ENCODE measurements around the gene ACSL3. TPM values are rescaled to one million over a fixed set of nuclear protein-coding genes. Genes with fewer than 3 reads are reported as not detected.

Gene ACSL3
- total RNA-seq, 1 donor from 2014 or later, result 144 TPM

DNA sequence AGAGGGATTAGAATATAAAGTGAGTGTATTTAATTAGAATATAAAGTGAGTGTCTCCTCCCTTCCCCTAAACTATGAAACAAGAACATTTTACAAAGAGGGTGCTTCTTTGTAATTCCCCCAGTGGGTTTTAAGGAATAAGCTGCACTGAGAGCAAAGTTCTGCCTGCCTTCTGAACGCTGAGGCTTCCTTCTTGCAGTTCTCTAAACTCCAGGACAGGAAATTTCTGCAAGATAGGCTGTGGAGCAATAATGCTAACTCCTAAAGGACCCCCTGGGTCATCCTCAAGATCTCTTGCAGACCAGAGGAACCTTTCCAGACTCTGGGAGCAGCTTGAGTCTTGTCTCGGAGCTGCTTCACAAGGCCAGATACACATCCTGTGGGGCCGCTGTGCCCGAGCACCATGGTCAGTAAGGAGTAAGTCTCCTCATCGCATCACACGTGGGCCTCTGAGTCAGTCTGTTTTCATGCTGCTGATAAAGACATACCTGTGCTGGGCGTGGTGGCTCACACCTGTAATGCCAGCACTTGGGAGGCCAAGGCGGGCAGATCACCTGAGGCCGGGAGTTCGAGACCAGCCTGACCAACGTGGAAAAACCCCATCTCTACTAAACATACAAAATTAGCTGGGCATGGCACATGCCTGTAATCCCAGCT lies 103.7 kb downstream of the ACSL3 start:
- Mint-ChIP-seq H3K27me3 (ENCODE audit: low read depth, unreplicated experiment) (no peaks in the 10 kb centered on the region), H3K4me3 (ENCODE audit: unreplicated experiment) (no peak overlapping the region), H3K9me3 (ENCODE audit: unreplicated experiment) (peaks cover 6% of the 10 kb centered on the region), H3K36me3 (ENCODE audit: low read depth, unreplicated experiment) (no peaks in the 10 kb centered on the region), H3K4me1 (ENCODE audit: low read depth, unreplicated experiment) (peaks cover 12% of the 10 kb centered on the region), H3K27ac (ENCODE audit: unreplicated experiment) (no peak overlapping the region)
- H3K9me3 ChIP-seq (ENCODE audit: insufficient read depth, low read depth, low read length), result no peaks in the 10 kb centered on the region
- no peaks in the 10 kb centered on the region for H4K20me1 ChIP-seq (ENCODE audit: insufficient read depth, low read length)
- H3K4me3 ChIP-seq (ENCODE audit: insufficient read depth, low read depth, low read length), result no peak overlapping the region
- peaks cover 7% of the 10 kb centered on the region for H3K4me1 ChIP-seq (ENCODE audit: insufficient read depth, low read length)
- H3K27ac ChIP-seq (ENCODE audit: low read depth, low read length), result no peak overlapping the region
- no peaks in the 10 kb centered on the region for H3K27me3 ChIP-seq (ENCODE audit: insufficient read depth, low read length)
- no peaks in the 10 kb centered on the region for H3K79me2 ChIP-seq (ENCODE audit: insufficient read depth, low read length)
- H2AFZ ChIP-seq (ENCODE audit: low read depth, low read length), result no peak overlapping the region
- no peak for TF ChIP-seq EZH2 (IDR thresholded peaks at IDR 0.05; ENCODE audit: insufficient read depth, low read length)
- TF ChIP-seq, protein P1, sequence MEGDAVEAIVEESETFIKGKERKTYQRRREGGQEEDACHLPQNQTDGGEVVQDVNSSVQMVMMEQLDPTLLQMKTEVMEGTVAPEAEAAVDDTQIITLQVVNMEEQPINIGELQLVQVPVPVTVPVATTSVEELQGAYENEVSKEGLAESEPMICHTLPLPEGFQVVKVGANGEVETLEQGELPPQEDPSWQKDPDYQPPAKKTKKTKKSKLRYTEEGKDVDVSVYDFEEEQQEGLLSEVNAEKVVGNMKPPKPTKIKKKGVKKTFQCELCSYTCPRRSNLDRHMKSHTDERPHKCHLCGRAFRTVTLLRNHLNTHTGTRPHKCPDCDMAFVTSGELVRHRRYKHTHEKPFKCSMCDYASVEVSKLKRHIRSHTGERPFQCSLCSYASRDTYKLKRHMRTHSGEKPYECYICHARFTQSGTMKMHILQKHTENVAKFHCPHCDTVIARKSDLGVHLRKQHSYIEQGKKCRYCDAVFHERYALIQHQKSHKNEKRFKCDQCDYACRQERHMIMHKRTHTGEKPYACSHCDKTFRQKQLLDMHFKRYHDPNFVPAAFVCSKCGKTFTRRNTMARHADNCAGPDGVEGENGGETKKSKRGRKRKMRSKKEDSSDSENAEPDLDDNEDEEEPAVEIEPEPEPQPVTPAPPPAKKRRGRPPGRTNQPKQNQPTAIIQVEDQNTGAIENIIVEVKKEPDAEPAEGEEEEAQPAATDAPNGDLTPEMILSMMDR (IDR thresholded peaks at IDR 0.05; ENCODE audit: insufficient read depth, low read depth, low read length), result no peak
- H3K4me2 ChIP-seq (ENCODE audit: low read length), result no peak overlapping the region
- no peaks in the 10 kb centered on the region for H3K36me3 ChIP-seq (ENCODE audit: insufficient read depth, low read length)
- H3K9ac ChIP-seq (ENCODE audit: low read length), result no peak overlapping the region
- DNase-seq (ENCODE audit: low read depth), result no peak
- FAIRE-seq, result no peak

DNA sequence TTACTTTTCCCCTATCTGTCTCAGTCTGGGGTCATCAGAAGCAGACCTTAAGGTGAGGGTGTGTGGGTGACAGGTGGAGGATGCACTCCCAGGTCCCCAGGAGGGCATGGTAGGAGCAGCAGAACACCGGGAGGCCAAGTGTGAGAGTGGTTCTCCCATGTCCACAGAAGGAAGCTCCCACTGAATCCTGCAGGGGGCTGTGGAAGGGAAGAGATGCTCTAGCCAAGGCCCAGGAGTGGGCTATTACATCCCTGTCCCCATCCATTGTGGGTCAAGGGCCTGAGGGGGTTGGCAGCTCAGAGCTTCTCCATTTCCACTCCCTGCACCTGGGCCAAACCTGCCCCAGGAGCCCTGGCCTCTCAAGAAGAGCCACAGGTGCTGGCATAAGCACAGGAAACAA lies 104.7 kb downstream of the ACSL3 start:
- Histone ChIP-seq H3K4me1 (ENCODE audit: insufficient read depth, low read length) (no peaks in the 10 kb centered on the region), H3K9ac (ENCODE audit: low read length) (no peak overlapping the region), H3K4me2 (ENCODE audit: low read length) (no peak overlapping the region), H2AFZ (ENCODE audit: low read depth, low read length) (no peak overlapping the region), H3K27ac (ENCODE audit: low read depth, low read length) (no peak overlapping the region), H3K36me3 (ENCODE audit: insufficient read depth, low read length) (no peaks in the 10 kb centered on the region), H3K79me2 (ENCODE audit: insufficient read depth, low read length) (no peaks in the 10 kb centered on the region), H3K9me3 (ENCODE audit: insufficient read depth, low read depth, low read length) (no peaks in the 10 kb centered on the region), H3K4me3 (ENCODE audit: insufficient read depth, low read depth, low read length) (no peak overlapping the region), H4K20me1 (ENCODE audit: insufficient read depth, low read length) (no peaks in the 10 kb centered on the region), H3K27me3 (ENCODE audit: insufficient read depth, low read length) (no peaks in the 10 kb centered on the region)
- Mint-ChIP-seq H3K4me3 (ENCODE audit: unreplicated experiment) (no peak overlapping the region), H3K9me3 (ENCODE audit: unreplicated experiment) (peaks cover 6% of the 10 kb centered on the region), H3K27me3 (ENCODE audit: low read depth, unreplicated experiment) (no peaks in the 10 kb centered on the region), H3K36me3 (ENCODE audit: low read depth, unreplicated experiment) (no peaks in the 10 kb centered on the region), H3K27ac (ENCODE audit: unreplicated experiment) (no peak overlapping the region), H3K4me1 (ENCODE audit: low read depth, unreplicated experiment) (peaks cover 1% of the 10 kb centered on the region)
- TF ChIP-seq, protein P1 (IDR thresholded peaks at IDR 0.05; ENCODE audit: insufficient read depth, low read depth, low read length), result no peak
- no peak for TF ChIP-seq EZH2 (IDR thresholded peaks at IDR 0.05; ENCODE audit: insufficient read depth, low read length)
- FAIRE-seq (no peak), DNase-seq (ENCODE audit: low read depth) (no peak)

DNA sequence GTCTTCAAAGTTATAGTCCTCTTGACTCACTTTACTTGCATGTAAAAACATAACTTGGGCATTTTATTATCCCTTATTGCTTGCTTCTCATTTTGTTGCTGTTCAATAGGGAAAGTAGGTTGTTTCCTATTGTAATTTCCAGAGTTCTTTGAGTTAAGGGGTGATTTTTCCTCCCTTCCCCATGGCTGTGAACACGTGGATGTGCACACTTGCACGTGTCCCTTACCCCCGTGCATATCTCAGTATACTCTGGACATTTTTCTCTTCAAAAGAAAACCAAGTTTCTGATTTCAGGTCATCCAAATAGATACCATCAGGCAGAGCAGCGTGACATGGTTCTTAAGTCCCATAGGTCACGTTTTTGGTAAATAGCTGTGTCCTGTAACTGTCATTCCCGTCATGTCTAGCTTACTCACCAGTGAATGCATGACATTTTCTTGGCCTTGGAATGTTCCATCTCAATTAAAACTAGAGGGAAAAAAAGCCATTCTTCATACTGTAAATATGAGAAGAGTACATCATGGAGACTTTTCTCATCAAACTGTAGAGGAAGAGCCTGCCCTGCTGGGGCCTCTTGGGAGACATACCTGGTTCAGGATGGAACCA lies 107.8 kb downstream of the ACSL3 start:
- Histone ChIP-seq H3K4me2 (ENCODE audit: low read length) (no peak overlapping the region), H3K4me1 (ENCODE audit: insufficient read depth, low read length) (peaks cover 2% of the 10 kb centered on the region), H3K9me3 (ENCODE audit: insufficient read depth, low read depth, low read length) (no peaks in the 10 kb centered on the region), H3K27me3 (ENCODE audit: insufficient read depth, low read length) (no peaks in the 10 kb centered on the region), H2AFZ (ENCODE audit: low read depth, low read length) (no peak overlapping the region), H4K20me1 (ENCODE audit: insufficient read depth, low read length) (no peaks in the 10 kb centered on the region), H3K36me3 (ENCODE audit: insufficient read depth, low read length) (no peaks in the 10 kb centered on the region), H3K9ac (ENCODE audit: low read length) (no peak overlapping the region), H3K79me2 (ENCODE audit: insufficient read depth, low read length) (no peaks in the 10 kb centered on the region), H3K27ac (ENCODE audit: low read depth, low read length) (no peak overlapping the region), H3K4me3 (ENCODE audit: insufficient read depth, low read depth, low read length) (no peak overlapping the region)
- Mint-ChIP-seq H3K9me3 (ENCODE audit: unreplicated experiment) (peaks cover 2% of the 10 kb centered on the region), H3K4me1 (ENCODE audit: low read depth, unreplicated experiment) (no peaks in the 10 kb centered on the region), H3K27me3 (ENCODE audit: low read depth, unreplicated experiment) (no peaks in the 10 kb centered on the region), H3K36me3 (ENCODE audit: low read depth, unreplicated experiment) (no peaks in the 10 kb centered on the region), H3K27ac (ENCODE audit: unreplicated experiment) (no peak overlapping the region), H3K4me3 (ENCODE audit: unreplicated experiment) (no peak overlapping the region)
- DNase-seq (ENCODE audit: low read depth) (no peak), FAIRE-seq (peak; percentile 49)
- no peak for TF ChIP-seq EZH2 (IDR thresholded peaks at IDR 0.05; ENCODE audit: insufficient read depth, low read length)
- TF ChIP-seq, protein P1 (IDR thresholded peaks at IDR 0.05; ENCODE audit: insufficient read depth, low read depth, low read length), result no peak

Data from astrocyte (in vitro differentiated cells and primary cell).